Tibial nerve (tissue), 3 donors: ENCODE measurements around the gene FRMD4A.

Experiments
- CTCF ChIP-seq, 5 experiments: fragments of 200-600 bp in 3 of 5; fragments of 450-650 bp in 2 of 5; sonication (generic) in 3 of 5; IDR thresholded peaks; one replicate each; pipeline ENCODE4 v1.5.1; 2016 to 2019; ENCODE audit warnings: antibody characterized with exemption in 5 of 5, mild to moderate bottlenecking in 3 of 5, moderate library complexity in 2 of 5
- POLR2A ChIP-seq, 2 donors: fragments of 450-650 bp; IDR thresholded peaks; one replicate each; pipeline ENCODE4 v1.6.1; 2017; ENCODE audit warnings: antibody characterized with exemption in 2 of 2, mild to moderate bottlenecking in 2 of 2, moderate library complexity in 2 of 2

GRCh38 chr10:13701157-13701919 lies 629.4 kb downstream of the FRMD4A start:
- TF ChIP-seq CTCF (IDR thresholded peaks at IDR 0.05) (no peak), POLR2A (IDR thresholded peaks at IDR 0.05) (no peak)
